ENCODE data around the gene TRIM27. TPM values are rescaled to one million over a fixed set of nuclear protein-coding genes. Genes with fewer than 3 reads are reported as not detected.

The TRIM27 gene
- total and polyA plus RNA-seq, 4 donors, result 19.6 to 63.3 (median 32.5) TPM

- no peaks in the 10 kb centered on the region for H3K36me3 ChIP-seq (ENCODE audit: control insufficient read depth in 4 of 4, insufficient read depth in 3 of 4, low read depth in 1 of 4, low read length in 3 of 4)
- H3K27ac ChIP-seq (ENCODE audit: low read depth in 1 of 2, low read length in 2 of 2), result peak overlapping the region; percentile 77 to 94
- H3K9ac ChIP-seq (ENCODE audit: low read depth in 1 of 2, low read length in 2 of 2), result no peak overlapping the region
- no peaks in the 10 kb centered on the region for H3K9me3 ChIP-seq (ENCODE audit: control insufficient read depth in 4 of 4, low read length in 3 of 4)
- TF ChIP-seq ZBTB33 (IDR thresholded peaks at IDR 0.05), result no peak
- no peak for TF ChIP-seq HNF4G (IDR thresholded peaks at IDR 0.05)
- TF ChIP-seq EGR1 (IDR thresholded peaks at IDR 0.05; ENCODE audit: low read depth in 2 of 2), result no peak
- TF ChIP-seq ATF3 (IDR thresholded peaks at IDR 0.05), result no peak
- TF ChIP-seq RXRA (IDR thresholded peaks at IDR 0.05), result no peak
- no peak for TF ChIP-seq NR2F2 (IDR thresholded peaks at IDR 0.05)
- TF ChIP-seq SP1 (IDR thresholded peaks at IDR 0.05), result no peak
- no peak for TF ChIP-seq CTCF (IDR thresholded peaks at IDR 0.05; ENCODE audit: low read depth, low read length, missing input control)
- TF ChIP-seq JUND (IDR thresholded peaks at IDR 0.05), result no peak
- no peak for TF ChIP-seq GABPA (IDR thresholded peaks at IDR 0.05 in 1 of 2, conservative IDR thresholded peaks at IDR 0.05 in 1 of 2)
- TF ChIP-seq HNF4A (conservative IDR thresholded peaks at IDR 0.05), result no peak
- no peak for TF ChIP-seq FOXA2 (IDR thresholded peaks at IDR 0.05)
- no peak for TF ChIP-seq RAD21 (IDR thresholded peaks at IDR 0.05)
- TF ChIP-seq FOXA1 (IDR thresholded peaks at IDR 0.05), result no peak
- no peak for TF ChIP-seq YY1 (IDR thresholded peaks at IDR 0.05)
- no peak for TF ChIP-seq MAX (IDR thresholded peaks at IDR 0.05)
- no peak for TF ChIP-seq TAF1 (conservative IDR thresholded peaks at IDR 0.05)
- no peak for TF ChIP-seq REST (IDR thresholded peaks at IDR 0.05)
- no peak for DNase-seq (ENCODE audit: low spot score)
- peak overlapping the region; percentile 34 to 97 (median 77) for H3K4me3 ChIP-seq (ENCODE audit: low read depth in 1 of 3, low read length in 3 of 3)
- no peaks in the 10 kb centered on the region for H3K27me3 ChIP-seq (ENCODE audit: control insufficient read depth in 4 of 4, insufficient read depth in 4 of 4, low read length in 3 of 4)
- 14% methylated on average over 13 of the region's 13 CpGs for WGBS
- H3K4me1 ChIP-seq (ENCODE audit: control insufficient read depth in 4 of 4, insufficient read depth in 4 of 4, low read length in 3 of 4), result peaks cover 0 to 28% (median 21%) of the 10 kb centered on the region in 4 donors
These were observed 18.1 kb upstream of the TRIM27 start for GRCh38 chr6:28941684-28942448.
